Measurements from ENCODE around the gene CDCA5.

The CDCA5 gene, protein sequence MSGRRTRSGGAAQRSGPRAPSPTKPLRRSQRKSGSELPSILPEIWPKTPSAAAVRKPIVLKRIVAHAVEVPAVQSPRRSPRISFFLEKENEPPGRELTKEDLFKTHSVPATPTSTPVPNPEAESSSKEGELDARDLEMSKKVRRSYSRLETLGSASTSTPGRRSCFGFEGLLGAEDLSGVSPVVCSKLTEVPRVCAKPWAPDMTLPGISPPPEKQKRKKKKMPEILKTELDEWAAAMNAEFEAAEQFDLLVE

GRCh38 chr11:65083834-65084597 is at the start of gene CDCA5, which contains the start of gene ZFPL1:
CDCA5 (minus strand) TSS chr11:65084040; CDS start chr11:65083978, 62 bp downstream.
ZFPL1 (plus strand) TSS chr11:65084222; CDS start chr11:65084699, 477 bp downstream.
- Histone ChIP-seq H3K36me3 (peaks cover 51% of the 10 kb centered on the region), H3K9me3 (ENCODE audit: severe bottlenecking) (no peaks in the 10 kb centered on the region), H3K27me3 (ENCODE audit: insufficient read depth, low read depth, severe bottlenecking) (no peaks in the 10 kb centered on the region), H3K4me3 (ENCODE audit: low read depth, low read length) (peak within 1 kb of the TSS; percentile 90), H3K27ac (peak within 1 kb of the TSS; percentile 97)
- DNase-seq, result peak; percentile 95
- TF ChIP-seq, protein P1, sequence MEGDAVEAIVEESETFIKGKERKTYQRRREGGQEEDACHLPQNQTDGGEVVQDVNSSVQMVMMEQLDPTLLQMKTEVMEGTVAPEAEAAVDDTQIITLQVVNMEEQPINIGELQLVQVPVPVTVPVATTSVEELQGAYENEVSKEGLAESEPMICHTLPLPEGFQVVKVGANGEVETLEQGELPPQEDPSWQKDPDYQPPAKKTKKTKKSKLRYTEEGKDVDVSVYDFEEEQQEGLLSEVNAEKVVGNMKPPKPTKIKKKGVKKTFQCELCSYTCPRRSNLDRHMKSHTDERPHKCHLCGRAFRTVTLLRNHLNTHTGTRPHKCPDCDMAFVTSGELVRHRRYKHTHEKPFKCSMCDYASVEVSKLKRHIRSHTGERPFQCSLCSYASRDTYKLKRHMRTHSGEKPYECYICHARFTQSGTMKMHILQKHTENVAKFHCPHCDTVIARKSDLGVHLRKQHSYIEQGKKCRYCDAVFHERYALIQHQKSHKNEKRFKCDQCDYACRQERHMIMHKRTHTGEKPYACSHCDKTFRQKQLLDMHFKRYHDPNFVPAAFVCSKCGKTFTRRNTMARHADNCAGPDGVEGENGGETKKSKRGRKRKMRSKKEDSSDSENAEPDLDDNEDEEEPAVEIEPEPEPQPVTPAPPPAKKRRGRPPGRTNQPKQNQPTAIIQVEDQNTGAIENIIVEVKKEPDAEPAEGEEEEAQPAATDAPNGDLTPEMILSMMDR (IDR thresholded peaks at IDR 0.05; ENCODE audit: low read depth, low read length), result no peak

DNA sequence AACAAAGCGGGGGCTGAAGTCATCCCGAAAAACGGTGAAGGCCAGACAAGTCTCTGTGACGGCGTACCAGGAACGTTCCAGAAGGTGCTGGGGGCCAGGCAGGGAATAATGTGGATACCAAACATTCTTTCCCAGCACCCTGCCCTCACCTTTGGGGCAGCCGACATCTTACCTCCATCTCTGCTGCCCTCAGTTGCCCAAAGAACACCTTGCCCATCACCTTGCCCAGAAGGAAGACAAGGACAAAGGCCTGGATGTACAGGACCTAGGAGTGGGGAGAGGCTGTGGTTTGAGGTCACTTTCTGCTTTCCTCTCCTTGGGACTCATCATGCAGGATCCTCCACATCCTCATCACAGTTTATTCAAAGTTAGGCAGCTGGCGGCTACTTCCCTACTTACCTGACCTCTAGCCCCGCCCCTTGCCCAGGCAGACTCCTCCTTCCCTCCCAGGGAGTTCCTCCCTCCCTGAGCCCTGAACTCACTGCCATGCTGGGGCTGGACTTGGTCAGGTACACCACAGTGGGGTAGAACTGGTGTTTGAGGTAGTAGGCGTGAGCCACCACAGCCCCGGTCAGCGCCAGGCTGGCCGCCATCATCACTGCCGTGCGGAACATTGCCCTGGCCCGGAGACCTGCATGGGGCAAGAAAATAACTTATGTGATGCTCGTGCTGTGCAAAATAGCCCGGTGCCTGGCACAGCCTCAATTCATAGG is 49.3 kb upstream of the CDCA5 start:
- TF ChIP-seq, protein P1 (IDR thresholded peaks at IDR 0.05; ENCODE audit: low read depth, low read length), result no peak
- Histone ChIP-seq H3K9me3 (ENCODE audit: severe bottlenecking) (no peaks in the 10 kb centered on the region), H3K4me3 (ENCODE audit: low read depth, low read length) (peak overlapping the region; percentile 65), H3K27me3 (ENCODE audit: insufficient read depth, low read depth, severe bottlenecking) (no peaks in the 10 kb centered on the region), H3K27ac (no peak overlapping the region; the same call in 1 of the 2 replicates), H3K36me3 (peaks cover 47% of the 10 kb centered on the region)
- DNase-seq, result peak; percentile 62

DNA sequence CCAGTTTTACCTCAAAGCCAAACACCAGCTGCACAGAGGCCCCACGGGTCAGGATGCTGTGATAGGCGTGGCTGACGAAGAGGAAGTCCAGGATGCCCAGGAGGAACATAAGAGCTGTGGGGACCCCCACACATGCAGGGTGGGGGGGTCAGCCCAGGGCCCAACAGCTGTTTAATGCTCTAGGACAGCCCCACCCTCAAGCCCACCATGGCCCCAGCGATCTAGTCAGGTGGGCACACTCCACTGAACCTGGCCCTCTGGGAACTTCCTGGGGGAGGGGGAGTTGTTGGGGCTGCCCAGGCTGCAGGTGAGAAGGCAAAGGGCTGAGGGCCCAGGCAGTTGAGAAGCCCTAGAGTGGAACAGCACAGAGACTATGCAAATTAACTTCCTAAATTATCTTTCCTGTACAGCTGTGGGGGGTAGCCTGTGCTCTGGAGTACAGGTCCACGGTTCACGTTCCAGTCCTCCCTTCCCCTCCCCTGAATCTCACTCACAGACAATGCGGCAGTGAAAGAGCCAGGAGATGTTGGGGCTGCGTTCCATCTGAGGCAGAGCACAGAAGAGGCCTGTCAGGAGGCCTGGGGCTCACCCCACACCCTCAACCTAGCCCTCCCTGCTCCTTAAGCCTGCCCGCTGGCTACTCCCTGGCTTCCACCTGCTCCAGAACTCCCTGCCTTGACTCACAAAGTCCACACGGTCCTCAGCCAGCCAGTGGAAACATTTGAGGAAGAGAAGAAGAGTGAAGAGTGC is 48.6 kb upstream of the CDCA5 start:
- Histone ChIP-seq H3K4me3 (ENCODE audit: low read depth, low read length) (no peak overlapping the region), H3K27ac (no peak overlapping the region), H3K36me3 (peaks cover 53% of the 10 kb centered on the region), H3K9me3 (ENCODE audit: severe bottlenecking) (no peaks in the 10 kb centered on the region), H3K27me3 (ENCODE audit: insufficient read depth, low read depth, severe bottlenecking) (no peaks in the 10 kb centered on the region)
- TF ChIP-seq, protein P1 (IDR thresholded peaks at IDR 0.05; ENCODE audit: low read depth, low read length), result no peak
- no peak for DNase-seq

- TF ChIP-seq, protein P1 (IDR thresholded peaks at IDR 0.05; ENCODE audit: low read depth, low read length), result no peak
- no peak for DNase-seq
- H3K36me3 ChIP-seq, result peaks cover 59% of the 10 kb centered on the region
- no peak overlapping the region for H3K4me3 ChIP-seq (ENCODE audit: low read depth, low read length)
- no peaks in the 10 kb centered on the region for H3K27me3 ChIP-seq (ENCODE audit: insufficient read depth, low read depth, severe bottlenecking)
- H3K27ac ChIP-seq, result no peak overlapping the region
- no peaks in the 10 kb centered on the region for H3K9me3 ChIP-seq (ENCODE audit: severe bottlenecking)
Observed at GRCh38 chr11:65131895-65132237, 48.0 kb upstream of the CDCA5 start.

- no peaks in the 10 kb centered on the region for H3K27me3 ChIP-seq (ENCODE audit: insufficient read depth, low read depth, severe bottlenecking)
- TF ChIP-seq, protein P1 (IDR thresholded peaks at IDR 0.05; ENCODE audit: low read depth, low read length), result no peak
- no peak for DNase-seq
- no peak overlapping the region for H3K4me3 ChIP-seq (ENCODE audit: low read depth, low read length)
- peaks cover 63% of the 10 kb centered on the region for H3K36me3 ChIP-seq
- H3K9me3 ChIP-seq (ENCODE audit: severe bottlenecking), result no peaks in the 10 kb centered on the region
- no peak overlapping the region for H3K27ac ChIP-seq
Observed at GRCh38 chr11:65131417-65131776, 47.6 kb upstream of the CDCA5 start.

Data from WERI-Rb-1 (cell line).